ENCODE measurements around the gene FBF1.

Gene FBF1

DNA sequence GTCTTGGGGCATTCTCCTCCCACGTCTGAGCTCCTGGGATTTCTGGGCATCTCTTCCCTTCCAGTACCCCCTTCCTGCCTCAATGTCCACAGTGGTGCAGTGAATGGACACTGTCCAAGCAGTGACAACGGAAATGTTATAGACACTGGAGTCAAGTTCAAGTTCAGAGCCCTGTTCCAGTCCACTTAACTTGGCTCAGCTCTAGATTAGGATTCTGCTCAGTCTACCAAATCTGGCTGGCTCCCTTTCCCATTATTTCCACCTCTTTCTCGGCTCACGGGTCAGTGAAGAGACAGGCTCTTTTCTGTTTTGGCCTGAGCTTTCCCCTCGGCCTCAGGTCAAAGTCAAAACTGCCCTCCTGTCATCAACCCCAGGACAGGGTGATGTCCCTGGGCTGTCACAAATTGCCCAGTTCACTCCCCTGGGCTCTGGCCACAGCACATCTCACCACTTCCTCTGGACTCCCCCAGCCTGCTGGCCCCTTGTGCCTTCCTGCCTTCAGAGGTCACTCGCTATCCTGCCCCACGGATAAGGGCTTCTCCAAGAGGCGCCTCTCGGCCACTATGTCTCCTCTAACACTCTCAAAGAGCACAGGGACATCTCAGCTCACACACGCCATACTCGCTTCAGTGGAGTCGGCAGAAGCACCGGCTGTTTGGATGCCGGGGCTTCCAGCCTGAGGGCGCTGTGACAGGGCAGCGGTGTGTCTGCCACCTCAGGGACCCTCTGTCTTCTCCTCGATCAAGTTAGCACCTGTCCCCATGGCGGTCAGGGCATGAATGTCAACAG lies 18.5 kb downstream of the FBF1 start:
- H3K4me3 ChIP-seq (ENCODE audit: low read depth, low read length): no peak overlapping the region
- TF ChIP-seq, protein P1, sequence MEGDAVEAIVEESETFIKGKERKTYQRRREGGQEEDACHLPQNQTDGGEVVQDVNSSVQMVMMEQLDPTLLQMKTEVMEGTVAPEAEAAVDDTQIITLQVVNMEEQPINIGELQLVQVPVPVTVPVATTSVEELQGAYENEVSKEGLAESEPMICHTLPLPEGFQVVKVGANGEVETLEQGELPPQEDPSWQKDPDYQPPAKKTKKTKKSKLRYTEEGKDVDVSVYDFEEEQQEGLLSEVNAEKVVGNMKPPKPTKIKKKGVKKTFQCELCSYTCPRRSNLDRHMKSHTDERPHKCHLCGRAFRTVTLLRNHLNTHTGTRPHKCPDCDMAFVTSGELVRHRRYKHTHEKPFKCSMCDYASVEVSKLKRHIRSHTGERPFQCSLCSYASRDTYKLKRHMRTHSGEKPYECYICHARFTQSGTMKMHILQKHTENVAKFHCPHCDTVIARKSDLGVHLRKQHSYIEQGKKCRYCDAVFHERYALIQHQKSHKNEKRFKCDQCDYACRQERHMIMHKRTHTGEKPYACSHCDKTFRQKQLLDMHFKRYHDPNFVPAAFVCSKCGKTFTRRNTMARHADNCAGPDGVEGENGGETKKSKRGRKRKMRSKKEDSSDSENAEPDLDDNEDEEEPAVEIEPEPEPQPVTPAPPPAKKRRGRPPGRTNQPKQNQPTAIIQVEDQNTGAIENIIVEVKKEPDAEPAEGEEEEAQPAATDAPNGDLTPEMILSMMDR (IDR thresholded peaks at IDR 0.05; ENCODE audit: low read depth, low read length): no peak

DNA sequence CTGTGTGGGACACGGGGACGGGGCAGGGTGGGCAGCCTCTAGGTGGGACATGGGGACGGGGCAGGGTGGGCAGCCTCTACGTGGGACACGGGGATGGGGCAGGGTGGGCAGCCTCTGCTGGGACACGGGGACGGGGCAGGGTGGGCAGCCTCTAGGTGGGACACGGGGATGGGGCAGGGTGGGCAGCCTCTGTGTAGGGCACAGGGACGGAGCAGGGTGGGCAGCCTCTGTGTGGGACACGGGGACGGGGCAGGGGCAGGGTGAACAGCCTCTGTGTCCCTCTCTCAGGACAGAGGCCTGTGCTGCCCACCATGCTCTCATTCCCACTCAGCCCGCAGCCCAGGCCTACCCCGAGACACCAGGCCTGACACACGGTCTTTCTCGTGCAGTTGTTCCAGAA lies 19.2 kb downstream of the FBF1 start:
- TF ChIP-seq, protein P1 (IDR thresholded peaks at IDR 0.05; ENCODE audit: low read depth, low read length): no peak
- no peak overlapping the region for H3K4me3 ChIP-seq (ENCODE audit: low read depth, low read length)

- H3K4me3 ChIP-seq (ENCODE audit: low read depth, low read length): no peak overlapping the region
- TF ChIP-seq, protein P1 (IDR thresholded peaks at IDR 0.05; ENCODE audit: low read depth, low read length): no peak
Observed at GRCh38 chr17:75920045-75920560, 20.7 kb downstream of the FBF1 start.

DNA sequence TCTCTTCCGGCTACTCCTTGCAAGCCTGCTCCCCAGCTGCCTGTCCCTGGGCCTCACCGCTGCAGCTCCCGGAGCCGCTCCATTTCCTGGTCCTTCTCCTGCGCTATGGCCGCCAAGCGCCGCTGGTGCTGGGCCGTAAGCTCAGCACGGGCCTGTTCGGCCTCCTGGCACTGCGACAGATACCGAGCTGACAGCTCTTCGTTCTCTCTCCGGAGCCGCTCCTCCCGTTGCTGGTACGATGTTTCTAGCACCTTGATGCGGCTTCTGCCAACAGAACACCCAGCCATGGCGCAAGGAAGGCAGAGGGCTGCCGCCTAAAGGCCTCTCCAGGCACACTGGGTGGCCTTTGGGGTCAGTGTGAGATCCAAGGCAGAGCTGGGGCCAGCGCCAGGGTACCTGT lies 21.2 kb downstream of the FBF1 start:
- H3K4me3 ChIP-seq (ENCODE audit: low read depth, low read length): no peak overlapping the region
- TF ChIP-seq, protein P1 (IDR thresholded peaks at IDR 0.05; ENCODE audit: low read depth, low read length): no peak

- TF ChIP-seq, protein P1 (IDR thresholded peaks at IDR 0.05; ENCODE audit: low read depth, low read length): no peak
- no peak overlapping the region for H3K4me3 ChIP-seq (ENCODE audit: low read depth, low read length)
Observed at GRCh38 chr17:75917917-75918445, 22.9 kb downstream of the FBF1 start.

GRCh38 chr17:75917141-75917916 lies 23.5 kb downstream of the FBF1 start:
- TF ChIP-seq, protein P1 (IDR thresholded peaks at IDR 0.05; ENCODE audit: low read depth, low read length): no peak
- H3K4me3 ChIP-seq (ENCODE audit: low read depth, low read length): no peak overlapping the region

Data from WI38 (cell line).